MCF 10A (cell line): ENCODE measurements around the gene UNG. TPM values are rescaled to one million over a fixed set of nuclear protein-coding genes. Genes with fewer than 3 reads are reported as not detected.

Experiments
- BruUV-seq: library from RNA; stranded (reverse); fragments of 400-500 nt; replicated peaks from 2 replicates; lab custom pipeline; 2021; lab: Mats Ljungman, UMichigan
- CTCF ChIA-PET: fragments of 300-600 bp; sonication (Branson Sonifier 250); formaldehyde crosslinking; extraction: SDS; loops from one replicate; lab custom pipeline; 2021; ENCODE audit warnings: antibody characterized with exemption, inconsistent platforms; lab: Yijun Ruan, JAX
- POLR2A ChIA-PET: fragments of 300-600, 350-650 bp; sonication (Branson Sonifier 250); formaldehyde crosslinking; extraction: SDS; loops from one replicate; lab custom pipeline; 2020; ENCODE audit warnings: antibody characterized with exemption, inconsistent platforms; lab: Yijun Ruan, JAX
- DNase-seq: peaks from one replicate; pipeline ENCODE4 v3.0.0-alpha.2; 2018; ENCODE audit not compliant: unreplicated experiment
- H3K27ac Mint-ChIP-seq: one replicate; pipeline ENCODE4 v1.8.0; 2022; ENCODE audit warnings: mild to moderate bottlenecking, low read depth, mixed read lengths; ENCODE audit not compliant: unreplicated experiment
- H3K27me3 Mint-ChIP-seq: one replicate; pipeline ENCODE4 v1.8.0; 2022; ENCODE audit warnings: mixed read lengths; ENCODE audit not compliant: insufficient read depth, unreplicated experiment
- H3K36me3 Mint-ChIP-seq: one replicate; pipeline ENCODE4 v1.8.0; 2022; ENCODE audit warnings: mild to moderate bottlenecking, moderate library complexity, mixed read lengths; ENCODE audit not compliant: insufficient read depth, unreplicated experiment
- H3K4me1 Mint-ChIP-seq: one replicate; pipeline ENCODE4 v1.8.0; 2022; ENCODE audit warnings: mixed read lengths; ENCODE audit not compliant: insufficient read depth, unreplicated experiment
- H3K4me3 Mint-ChIP-seq: one replicate; pipeline ENCODE4 v1.8.0; 2022; ENCODE audit warnings: mild to moderate bottlenecking, moderate library complexity, mixed read lengths; ENCODE audit not compliant: unreplicated experiment
- H3K9me3 Mint-ChIP-seq: one replicate; pipeline ENCODE4 v1.8.0; 2022; ENCODE audit warnings: mixed read lengths; ENCODE audit not compliant: unreplicated experiment
- intact Hi-C: fragments of 100-400 bp; cut with micrococcal nuclease; formaldehyde crosslinking; loops from 2 replicates; pipeline ENCODE4 v1.14.1; 2022
- total RNA-seq: library from RNA; stranded (reverse); gene quantifications from 2 replicates; pipeline ENCODE4 v1.2.3, GENCODE V29; 2022
- TF ChIP-seq, protein P1 (sequence below): fragments of 200-600 bp; IDR thresholded peaks from one replicate; pipeline ENCODE4 v1.8.0; 2022; ENCODE audit warnings: antibody characterized with exemption, mild to moderate bottlenecking; ENCODE audit not compliant: unreplicated experiment

Gene UNG
- total RNA-seq, 1 experiment from 2014 or later = 13.8 TPM

DNA sequence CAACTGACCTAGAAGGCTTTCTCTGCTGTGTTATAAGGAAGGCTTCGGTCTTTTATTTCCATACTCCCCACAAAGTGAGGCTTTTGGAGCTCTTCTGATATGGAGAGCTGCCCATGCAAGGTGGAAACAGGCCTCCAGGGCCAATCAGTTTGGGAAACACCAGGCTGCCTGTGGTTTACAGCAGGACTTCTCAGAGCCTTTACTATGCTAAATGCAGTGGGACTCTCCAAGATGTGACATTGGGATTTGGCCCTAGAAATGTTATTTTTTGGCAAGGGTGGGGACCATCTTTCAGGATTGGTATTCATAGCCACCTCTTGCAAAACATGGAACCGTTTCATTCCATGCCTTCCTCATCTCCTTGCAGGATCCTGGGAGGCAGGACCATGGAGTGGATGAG lies 22.7 kb downstream of the UNG start:
- TF ChIP-seq, protein P1, sequence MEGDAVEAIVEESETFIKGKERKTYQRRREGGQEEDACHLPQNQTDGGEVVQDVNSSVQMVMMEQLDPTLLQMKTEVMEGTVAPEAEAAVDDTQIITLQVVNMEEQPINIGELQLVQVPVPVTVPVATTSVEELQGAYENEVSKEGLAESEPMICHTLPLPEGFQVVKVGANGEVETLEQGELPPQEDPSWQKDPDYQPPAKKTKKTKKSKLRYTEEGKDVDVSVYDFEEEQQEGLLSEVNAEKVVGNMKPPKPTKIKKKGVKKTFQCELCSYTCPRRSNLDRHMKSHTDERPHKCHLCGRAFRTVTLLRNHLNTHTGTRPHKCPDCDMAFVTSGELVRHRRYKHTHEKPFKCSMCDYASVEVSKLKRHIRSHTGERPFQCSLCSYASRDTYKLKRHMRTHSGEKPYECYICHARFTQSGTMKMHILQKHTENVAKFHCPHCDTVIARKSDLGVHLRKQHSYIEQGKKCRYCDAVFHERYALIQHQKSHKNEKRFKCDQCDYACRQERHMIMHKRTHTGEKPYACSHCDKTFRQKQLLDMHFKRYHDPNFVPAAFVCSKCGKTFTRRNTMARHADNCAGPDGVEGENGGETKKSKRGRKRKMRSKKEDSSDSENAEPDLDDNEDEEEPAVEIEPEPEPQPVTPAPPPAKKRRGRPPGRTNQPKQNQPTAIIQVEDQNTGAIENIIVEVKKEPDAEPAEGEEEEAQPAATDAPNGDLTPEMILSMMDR = no peak
- ChIA-PET POLR2A (no interaction called here), CTCF (interaction anchor here (0.7 to 2.4 kb wide), 4 partner anchors 8 to 274 kb away, joined by 3 to 13 read pairs (median 4); no protein-coding TSS in a partner anchor)
- no peak for DNase-seq
- no TSS peak for BruUV-seq
- intact Hi-C loops = no loop called here
- Mint-ChIP-seq H3K4me3 (no peak overlapping the region), H3K36me3 (peaks cover 4% of the 10 kb centered on the region), H3K27ac (no peak overlapping the region), H3K9me3 (no peaks in the 10 kb centered on the region), H3K4me1 (no peaks in the 10 kb centered on the region), H3K27me3 (no peaks in the 10 kb centered on the region)

DNA sequence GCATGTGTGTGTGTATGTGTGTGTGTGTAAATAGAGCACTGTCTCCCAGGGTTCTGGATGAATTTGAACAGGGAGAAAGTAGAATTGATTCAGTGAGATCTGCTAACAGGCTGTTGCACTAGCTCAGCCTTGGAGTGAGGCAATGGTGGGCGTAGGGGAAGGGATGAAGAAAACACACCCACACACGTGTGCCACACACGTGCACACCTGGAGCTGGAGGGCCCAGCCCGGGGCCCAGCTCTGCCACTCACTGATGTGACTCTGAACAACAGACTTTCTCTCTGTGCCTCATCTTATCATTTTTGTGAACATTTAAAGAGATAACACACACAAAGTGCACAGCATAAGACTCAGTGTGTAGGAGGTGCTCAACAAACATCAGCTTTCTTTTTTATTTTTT lies 23.2 kb downstream of the UNG start:
- Mint-ChIP-seq H3K36me3 (peaks cover 4% of the 10 kb centered on the region), H3K27ac (no peak overlapping the region), H3K4me3 (no peak overlapping the region), H3K9me3 (no peaks in the 10 kb centered on the region), H3K27me3 (no peaks in the 10 kb centered on the region), H3K4me1 (no peaks in the 10 kb centered on the region)
- ChIA-PET CTCF (interaction anchor here (0.5 to 2.4 kb wide), 4 partner anchors 9 to 864 kb away, joined by 3 to 13 read pairs (median 3); no protein-coding TSS in a partner anchor), POLR2A (no interaction called here)
- intact Hi-C loops = no loop called here
- no TSS peak for BruUV-seq
- TF ChIP-seq, protein P1 = no peak
- DNase-seq = no peak

DNA sequence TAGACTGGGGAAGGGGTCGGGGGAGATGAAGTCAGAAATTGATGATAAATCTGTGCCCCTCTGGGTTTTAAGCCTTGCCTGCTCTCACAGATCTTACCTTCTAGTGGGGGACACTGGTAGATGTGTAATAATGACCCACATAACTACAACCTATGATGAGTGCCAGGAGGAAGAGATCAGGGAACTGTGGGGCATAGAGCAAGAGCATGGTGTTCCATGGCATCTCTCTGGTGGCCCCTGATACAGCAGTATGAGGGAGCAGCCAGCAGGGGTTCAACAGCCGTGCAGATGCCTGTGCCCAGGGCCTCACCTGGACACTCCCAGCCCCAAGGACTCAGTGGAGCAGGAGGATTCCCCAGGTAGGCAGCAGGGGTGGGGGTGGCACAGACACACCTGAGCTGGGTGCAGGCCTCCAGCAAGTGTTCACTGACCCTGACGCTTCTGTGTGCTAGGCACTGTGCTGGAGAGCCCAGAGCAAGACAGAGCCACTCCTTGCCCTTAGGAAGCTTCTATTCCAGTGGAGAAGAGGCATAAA lies 24.0 kb downstream of the UNG start:
- H3K4me1 Mint-ChIP-seq = no peaks in the 10 kb centered on the region
- POLR2A ChIA-PET = no interaction called here
- H3K36me3 Mint-ChIP-seq = peaks cover 4% of the 10 kb centered on the region
- H3K27me3 Mint-ChIP-seq = no peaks in the 10 kb centered on the region
- intact Hi-C loops = no loop called here
- TF ChIP-seq, protein P1 = no peak
- CTCF ChIA-PET = interaction anchor here (0.7 to 2.4 kb wide), 3 partner anchors 9 to 509 kb away, joined by 3 to 13 read pairs (median 3); no protein-coding TSS in a partner anchor
- no peaks in the 10 kb centered on the region for H3K9me3 Mint-ChIP-seq
- no TSS peak for BruUV-seq
- H3K4me3 Mint-ChIP-seq = no peak overlapping the region
- H3K27ac Mint-ChIP-seq = no peak overlapping the region
- no peak for DNase-seq

DNA sequence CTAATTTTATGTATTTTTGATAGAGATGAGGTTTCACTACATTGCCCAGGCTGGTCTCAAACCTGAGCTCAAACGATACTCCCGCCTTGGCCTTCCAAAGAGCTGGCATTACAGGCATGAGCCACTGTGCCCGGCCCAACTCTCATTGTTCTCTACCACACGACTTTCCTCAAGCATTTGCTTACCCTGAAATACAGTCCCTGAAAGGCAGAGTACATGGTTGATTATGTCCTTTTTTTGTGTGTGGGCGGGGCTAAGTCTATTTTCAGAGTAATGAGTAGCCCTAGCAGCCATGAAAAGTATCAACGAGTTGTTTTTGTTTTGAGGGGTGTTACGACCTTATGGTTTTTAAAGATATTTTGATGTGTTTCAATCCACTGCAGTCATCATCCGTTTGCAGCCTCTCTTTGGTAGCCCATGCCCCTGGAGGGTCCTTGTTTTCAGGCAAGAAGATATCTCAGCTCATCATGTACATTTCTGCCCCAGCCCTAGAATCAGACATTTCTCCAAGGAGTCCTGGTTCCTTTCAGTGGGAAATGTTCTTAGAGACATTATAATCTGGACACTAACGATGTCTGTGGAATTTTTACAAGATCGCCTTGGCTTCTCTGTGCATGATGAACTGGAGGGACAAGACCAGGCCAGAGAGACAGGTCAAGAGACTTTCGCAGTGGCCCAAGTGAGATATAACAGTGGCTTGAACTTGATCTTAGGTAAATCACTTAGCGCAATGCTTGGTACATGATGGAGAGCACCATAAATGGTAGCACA lies 27.7 kb downstream of the UNG start:
- H3K27me3 Mint-ChIP-seq = no peaks in the 10 kb centered on the region
- peaks cover 4% of the 10 kb centered on the region for H3K36me3 Mint-ChIP-seq
- H3K4me3 Mint-ChIP-seq = no peak overlapping the region
- CTCF ChIA-PET = interaction anchor here (0.7 to 1.6 kb wide), 4 partner anchors 13 to 651 kb away, joined by 3 to 6 read pairs (median 4); no protein-coding TSS in a partner anchor
- TF ChIP-seq, protein P1 = no peak
- no peak overlapping the region for H3K27ac Mint-ChIP-seq
- intact Hi-C loops = no loop called here
- no peaks in the 10 kb centered on the region for H3K4me1 Mint-ChIP-seq
- DNase-seq = no peak
- H3K9me3 Mint-ChIP-seq = no peaks in the 10 kb centered on the region
- BruUV-seq = no TSS peak
- POLR2A ChIA-PET = no interaction called here
